ENCODE measurements around the gene ARNT2.

Gene ARNT2

DNA sequence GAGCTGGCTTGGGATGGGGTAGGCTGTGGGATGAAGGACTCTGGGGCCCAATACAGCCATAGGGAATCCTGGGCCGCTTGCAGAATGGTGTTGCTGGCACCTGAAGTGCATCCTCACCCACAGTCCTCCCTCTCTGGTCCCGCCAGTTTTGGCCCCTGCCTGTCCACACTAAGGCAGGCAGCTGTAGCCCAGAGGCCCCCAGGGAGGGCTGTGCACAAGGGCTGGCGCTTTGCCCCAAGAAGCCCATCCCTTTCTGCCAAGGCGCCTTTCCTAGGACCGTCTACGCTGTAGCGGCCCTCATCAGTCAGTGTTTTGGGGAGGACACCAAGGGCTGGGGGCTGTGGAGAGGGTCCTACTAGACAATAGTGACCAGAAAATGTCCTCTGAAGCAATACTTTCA is 174.7 kb downstream of the ARNT2 start:
- DNase-seq, result no peak

DNA sequence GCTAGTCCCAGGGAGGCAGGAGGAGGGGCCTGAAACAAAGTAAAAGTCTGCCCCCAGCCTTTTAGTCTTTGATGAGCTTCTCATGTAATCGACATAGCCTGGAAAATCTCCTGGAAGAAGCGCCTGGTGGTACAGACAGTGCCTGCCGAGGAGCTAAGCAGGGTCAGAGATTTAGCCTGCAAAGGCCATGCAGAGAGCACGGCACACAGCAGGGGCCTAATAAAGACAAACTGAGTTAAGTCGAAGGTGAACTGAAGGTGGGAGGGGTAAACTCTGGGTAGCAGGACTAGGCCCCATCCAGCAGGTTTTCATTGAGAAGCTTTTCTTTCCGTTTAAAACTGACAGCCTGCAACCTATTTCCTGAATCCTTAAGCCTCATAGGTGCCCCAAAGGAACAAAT is 175.4 kb downstream of the ARNT2 start:
- DNase-seq, result no peak

DNA sequence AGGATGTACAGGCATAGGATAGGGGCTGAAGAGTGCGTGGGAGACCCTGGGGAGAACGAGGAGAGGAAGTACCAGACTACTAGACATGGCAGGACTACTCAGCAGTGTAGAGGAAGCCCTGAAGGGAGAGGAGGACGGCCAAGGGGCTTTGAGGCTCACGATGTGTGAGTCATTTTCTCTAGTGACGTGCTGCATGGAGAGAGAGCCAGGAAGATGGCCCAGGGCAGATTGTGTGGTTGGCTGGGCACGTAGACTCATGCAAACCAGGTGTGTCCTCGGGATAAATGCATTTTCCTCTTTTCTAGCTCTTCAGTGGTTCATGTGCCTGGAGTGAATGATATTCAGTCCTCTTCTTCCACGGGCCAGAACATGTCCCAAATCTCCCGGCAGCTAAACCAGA is 175.9 kb downstream of the ARNT2 start:
- DNase-seq, result peak; percentile 53

DNA sequence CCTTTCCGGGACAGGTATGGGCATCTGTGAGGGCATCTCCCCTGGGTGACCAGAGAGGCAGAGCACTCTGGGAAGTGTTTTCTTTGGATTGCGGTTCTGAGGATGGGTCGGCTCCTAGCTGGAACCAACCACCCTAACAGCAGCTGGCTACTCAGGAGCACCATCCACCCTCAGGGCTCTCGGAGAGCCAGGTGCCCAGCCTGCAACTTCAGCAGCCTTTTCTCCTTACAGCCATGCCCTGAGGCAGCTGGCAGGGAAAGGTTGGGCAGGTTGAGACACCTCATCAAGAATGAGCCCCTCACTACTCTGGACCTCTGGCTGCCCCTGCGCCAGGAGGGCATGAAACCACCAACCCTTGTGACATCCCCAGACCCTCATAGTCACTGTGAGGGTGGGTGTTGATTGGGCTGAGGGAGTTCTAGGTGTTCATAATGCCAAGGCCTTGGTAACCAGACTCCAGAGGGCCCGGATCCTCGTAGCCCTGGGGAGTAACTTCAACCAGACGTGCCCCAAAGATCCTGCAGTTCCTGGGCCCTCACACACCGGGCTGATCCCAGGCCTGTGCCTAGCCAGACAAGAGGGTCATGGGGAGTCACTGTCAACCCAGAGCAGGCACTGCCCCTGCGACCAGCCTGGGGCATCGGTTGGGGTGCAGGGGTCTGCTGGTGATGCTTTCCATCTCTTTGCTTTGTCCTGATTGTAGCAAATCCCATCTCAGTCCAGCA is 176.5 kb downstream of the ARNT2 start:
- DNase-seq, result no peak

DNA sequence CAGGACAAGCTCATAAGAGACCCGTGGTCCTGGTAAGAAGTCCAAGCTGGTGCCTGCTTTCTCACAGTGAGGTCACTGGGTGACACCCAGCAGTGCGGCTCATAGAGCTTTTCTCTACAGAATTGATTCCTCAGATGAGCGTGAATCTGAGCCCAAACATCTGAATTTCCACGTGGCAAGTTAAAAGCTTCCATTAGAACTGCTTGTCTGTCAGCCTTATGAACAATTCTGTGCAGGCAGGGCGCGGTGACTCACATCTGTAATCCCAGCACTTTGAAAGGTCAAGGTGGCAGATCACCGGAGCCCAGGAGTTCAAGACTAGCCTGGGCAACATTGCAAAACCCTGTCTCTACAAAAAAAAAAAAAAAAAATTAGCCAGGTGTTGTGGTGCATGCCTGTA is 177.8 kb downstream of the ARNT2 start:
- no peak for DNase-seq

DNA sequence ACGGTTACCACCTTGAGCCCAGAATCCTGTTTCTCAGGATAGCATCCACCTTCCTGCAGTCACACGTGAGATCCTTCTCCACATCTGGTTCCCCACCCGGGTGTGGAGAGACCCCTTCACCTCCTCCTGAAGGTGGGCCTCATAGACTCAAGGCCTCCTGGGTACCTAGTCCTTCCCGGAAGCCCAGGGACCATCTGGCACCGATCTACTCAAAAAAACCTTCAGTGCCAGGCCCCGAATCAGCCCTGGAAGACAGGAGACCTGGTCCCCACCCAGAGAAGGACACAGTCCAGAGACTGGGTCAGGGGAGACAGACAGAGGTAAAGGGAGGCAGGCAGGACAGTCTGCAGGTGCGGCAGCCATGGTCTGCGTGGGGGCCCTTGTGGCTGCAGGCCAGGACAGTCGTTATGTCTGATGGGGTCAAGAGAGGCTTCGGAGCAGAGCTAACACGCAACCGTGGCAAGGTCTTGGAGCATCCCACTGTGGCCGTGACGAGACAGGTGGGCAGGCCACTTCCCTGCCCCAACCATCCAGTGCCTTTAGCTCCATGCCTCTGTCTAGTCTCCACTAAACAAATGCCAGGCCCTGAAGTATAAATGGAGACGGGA is 178.7 kb downstream of the ARNT2 start:
- DNase-seq, result no peak

DNA sequence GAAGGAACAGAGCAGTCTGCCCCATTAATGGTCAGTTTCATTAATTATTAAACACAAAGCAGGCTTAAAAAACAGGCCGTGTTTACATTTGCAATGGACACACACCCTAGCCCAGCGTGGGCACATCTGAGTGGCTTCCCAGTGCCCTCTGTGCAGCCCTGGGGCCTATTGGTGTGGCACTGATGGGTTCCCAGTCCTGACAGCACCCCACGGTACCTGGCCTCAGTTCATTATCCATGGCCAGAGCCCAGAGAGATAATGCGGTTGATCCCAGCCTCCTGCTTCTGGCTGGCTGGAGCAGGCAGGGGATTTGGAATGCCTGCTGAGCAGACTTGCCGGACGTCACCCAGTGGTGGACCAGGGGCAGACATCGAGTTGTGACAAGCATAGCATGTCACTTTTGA is 180.4 kb downstream of the ARNT2 start:
- no peak for DNase-seq

DNA sequence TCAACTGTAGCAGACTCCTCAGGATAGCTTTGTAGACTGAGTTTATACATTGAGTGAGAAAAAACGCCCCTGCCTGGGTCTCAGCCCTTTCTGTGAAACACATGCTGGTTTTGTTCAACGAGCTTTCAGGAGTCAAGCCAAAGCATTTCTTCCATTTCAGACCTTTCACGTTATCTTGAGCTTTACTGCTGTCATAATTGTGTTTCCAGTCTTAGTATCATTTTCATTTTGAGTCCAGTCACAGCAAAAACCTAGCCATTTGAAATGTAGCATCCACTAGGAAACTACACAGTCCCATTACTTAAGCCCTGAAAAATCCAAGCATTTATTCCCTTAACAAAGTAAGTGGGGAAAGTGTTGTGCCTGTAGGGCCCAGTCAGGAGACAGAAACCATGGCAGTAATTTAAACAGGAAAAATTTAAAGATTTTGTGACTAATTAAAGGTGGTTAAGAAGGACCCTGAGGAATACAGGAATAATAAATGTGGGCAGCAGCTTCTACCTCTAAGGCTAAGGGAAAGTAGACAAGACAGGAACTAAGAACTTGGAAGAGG is 180.9 kb downstream of the ARNT2 start:
- DNase-seq, result no peak

DNA sequence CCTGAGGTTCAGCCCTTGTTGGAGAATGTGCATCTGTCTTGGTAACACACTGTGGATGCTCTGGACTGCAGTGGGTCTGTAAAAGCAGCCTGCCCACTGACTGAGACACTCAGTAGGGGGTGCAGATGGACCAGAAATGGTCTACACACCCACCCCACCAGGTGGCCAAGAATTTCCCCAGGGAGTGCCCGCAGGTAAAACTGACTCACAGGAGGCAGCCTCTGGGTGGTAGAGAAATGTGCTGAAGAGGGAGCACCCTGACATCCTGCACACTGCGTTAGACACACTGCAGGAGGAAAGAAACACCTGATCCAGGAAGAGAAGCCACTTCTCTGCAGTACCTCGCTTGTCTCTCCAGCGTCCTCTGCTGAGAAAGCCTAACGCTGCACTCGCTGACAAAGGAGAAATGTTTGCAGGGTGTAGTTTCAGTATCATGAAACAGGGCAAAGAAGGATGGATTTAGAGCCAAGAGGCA is 181.4 kb downstream of the ARNT2 start:
- no peak for DNase-seq

DNA sequence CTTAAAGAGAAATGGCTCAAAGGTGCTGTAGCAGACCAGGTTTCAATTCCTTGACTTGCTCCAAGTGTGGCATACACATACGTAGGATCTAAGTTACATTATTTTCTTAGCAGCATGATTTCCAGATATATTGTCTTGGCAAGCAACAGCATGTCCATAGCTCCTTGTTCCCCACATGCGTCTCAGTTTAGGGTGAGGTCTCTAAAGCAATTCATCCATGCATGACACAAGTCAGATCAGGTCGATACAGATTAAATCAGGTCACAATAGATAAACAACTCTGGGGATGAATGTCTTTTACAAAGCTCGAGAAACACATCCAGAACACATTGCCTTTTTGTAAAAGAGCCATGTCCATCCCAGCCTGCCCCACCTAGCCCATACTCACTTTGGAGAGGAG is 182.0 kb downstream of the ARNT2 start:
- DNase-seq, result no peak

DNA sequence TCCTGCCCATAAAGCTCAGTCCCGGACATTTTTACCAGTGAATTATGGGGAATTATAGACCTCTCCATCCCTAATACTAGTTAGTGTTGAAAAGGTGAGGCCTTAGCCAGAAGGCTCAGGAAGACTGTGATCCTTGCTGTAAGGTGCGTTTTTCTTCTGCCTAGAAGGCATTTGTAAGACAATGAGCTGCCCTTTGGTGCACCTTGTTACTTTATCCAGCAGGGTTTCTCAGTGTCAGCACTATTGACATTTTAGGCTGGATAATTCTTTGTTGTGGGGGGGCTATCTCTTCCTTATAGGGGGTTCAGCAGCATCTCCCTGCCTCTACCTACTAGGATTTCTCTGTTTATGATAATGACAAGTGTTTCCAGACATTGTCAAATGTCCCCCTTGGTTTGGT is 182.8 kb downstream of the ARNT2 start:
- no peak for DNase-seq

DNA sequence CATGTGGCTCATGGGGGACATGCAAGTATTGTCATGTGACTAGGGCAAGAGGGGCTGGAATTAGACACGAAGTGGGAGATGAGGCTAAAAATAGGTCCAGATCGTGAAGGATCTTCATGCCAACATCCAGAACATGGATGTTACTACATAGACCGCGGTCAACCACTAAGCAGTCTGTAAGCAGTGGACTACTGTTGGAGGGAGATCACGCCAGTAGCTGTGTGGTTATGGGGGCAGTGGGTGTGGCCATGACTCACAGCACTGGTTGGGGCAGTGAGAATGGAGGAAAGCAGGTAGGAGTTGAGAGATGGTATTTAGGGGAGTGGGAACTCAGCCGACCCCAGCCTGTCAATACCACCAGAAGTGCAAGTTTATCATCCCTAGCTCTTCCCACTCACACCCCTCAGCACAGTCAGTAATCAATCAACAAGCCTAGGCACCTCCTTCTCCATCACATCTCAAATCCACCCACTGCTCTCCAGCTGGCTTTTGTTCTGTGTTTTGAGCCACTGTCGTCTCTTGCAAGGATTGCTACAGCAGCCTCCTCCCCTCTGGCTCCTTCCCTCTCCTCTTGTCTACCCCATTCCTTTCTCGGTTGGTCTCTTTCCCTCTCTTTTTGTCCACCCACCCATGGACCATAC is 183.8 kb downstream of the ARNT2 start:
- peak; percentile 28 for DNase-seq

DNA sequence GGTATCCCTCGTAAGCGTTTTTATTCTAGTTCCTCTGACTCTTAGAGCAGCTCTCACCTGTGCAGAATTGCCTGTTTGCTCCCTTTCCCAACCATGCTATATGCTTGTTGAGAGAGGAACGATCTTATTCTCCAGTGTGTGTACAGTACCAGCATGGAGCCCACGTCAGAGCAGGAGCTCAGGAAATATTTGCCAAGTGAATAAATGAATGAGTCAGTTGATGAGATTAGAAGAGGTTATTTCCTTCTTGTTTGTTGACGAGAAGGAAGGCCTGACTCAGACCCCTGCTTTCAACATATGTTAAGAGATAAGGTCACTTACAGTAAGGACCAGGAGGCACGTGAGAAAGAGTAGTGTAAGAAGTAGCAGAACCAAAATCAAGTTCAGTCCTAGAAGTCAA is 184.6 kb downstream of the ARNT2 start:
- DNase-seq, result peak; percentile 80

DNA sequence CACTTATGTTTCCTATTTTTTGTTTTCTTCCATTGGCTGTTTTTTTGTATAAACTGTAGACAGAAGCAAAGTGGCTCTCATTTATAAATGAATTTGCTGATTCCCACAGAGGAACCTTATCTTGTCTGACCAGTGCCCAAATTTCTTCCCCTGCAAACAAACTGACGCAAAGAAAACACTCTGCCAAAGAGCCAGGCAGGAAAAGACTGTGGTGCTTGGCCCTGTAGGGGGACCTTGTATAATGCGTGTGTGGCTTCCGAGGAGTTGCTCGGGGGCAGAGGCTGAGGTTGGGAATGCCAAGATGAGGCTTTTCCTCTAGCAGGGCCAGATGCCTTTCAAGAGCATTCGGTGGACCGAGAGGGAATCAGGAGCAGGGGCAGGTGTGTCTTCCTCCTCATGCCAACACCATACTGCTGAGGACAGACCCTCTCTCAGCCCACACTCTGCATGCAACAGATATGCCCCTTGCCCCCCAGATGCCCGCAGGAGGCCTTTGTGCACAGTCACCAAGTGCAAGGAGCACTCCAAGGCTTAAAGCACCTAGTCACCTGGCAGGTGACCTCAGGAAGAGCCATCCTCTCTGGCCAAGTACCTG is 186.7 kb downstream of the ARNT2 start:
- DNase-seq, result no peak

DNA sequence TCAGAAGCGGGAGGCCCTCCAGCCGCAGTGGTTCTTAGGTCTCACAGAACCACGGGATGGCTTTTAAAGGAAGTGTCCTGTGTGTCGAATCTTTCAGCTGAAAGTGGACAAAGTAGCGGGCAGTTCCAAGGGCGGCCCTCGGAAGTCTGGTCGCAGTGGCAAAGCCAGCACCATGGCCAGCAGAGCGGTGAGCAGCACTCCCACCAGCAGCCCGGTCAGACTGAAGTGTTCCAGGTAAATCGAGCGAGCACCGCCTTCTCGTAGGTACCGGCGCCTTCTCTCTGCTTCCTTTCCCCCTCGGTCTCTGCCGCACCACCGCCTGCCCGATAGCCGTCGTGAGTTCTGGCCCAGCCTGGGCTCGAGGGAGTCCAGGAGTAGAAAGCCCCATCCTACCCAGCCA is 187.3 kb downstream of the ARNT2 start:
- no peak for DNase-seq

DNA sequence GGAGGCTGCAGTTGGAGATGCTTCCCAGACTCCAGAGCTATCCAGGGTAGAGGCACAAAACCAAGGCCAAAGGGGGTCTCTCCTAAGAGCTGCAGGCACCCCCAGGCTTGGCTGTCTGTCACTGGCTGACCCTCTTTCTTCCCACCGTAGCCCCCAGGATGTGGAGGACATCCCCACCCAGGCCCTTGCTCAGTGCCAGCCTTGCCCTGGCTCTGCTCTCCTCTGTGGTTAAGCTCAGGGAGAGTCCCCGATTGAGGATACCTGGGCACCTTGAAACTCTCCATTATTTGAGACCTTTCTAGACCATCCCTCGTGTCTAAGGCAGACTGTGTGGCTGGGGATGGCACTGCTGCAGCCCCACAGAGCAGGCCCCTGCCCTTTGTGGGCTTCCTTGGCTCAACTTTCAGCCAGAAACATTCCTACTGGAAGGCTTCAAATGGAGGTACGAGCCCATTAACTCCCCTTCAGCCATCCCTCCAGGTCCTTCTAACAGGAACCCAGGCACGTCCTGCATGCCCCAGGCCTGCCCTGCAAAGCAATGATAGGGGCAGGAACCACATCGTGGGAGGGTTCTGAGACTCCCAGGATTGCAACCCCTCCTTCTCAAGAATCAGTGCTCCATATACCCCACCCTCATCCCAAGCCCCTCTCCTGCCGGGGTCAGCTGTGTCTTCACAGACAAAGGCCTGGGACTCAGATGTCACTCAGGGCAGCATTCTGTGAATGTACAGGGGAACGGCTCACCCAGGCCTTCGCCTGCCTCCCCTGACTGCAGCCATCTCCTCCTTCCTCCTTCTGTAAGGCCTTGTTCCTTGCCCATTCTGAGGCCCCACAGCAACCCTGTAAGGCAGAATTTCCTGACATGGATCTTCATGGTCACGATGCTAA is 188.0 kb downstream of the ARNT2 start:
- DNase-seq, result no peak

DNA sequence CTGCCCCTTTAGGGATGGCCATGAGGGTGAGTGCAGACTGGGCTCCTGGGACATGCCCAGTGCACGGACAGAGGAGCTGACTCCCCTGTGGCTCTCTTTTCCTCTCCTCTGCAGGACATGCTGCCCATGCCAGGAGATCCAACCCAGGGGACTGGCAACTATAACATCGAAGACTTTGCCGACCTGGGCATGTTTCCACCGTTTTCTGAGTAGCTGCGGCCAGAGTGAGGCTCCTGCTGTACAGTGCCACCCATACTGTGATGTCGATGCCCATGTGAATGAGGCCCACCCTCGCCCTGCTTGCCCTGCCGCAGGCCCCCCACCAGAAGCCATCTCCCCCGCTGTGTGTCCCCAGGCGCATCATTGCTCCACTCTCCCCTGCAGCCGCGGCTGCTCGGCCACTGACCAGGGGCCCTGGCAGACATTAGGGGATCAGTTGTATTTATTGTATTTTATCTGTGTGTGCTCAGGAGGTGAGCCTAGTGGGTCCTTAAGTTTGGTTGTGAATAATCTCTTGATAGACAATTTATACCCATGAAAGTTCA is 189.4 kb downstream of the ARNT2 start:
- DNase-seq, result no peak

DNA sequence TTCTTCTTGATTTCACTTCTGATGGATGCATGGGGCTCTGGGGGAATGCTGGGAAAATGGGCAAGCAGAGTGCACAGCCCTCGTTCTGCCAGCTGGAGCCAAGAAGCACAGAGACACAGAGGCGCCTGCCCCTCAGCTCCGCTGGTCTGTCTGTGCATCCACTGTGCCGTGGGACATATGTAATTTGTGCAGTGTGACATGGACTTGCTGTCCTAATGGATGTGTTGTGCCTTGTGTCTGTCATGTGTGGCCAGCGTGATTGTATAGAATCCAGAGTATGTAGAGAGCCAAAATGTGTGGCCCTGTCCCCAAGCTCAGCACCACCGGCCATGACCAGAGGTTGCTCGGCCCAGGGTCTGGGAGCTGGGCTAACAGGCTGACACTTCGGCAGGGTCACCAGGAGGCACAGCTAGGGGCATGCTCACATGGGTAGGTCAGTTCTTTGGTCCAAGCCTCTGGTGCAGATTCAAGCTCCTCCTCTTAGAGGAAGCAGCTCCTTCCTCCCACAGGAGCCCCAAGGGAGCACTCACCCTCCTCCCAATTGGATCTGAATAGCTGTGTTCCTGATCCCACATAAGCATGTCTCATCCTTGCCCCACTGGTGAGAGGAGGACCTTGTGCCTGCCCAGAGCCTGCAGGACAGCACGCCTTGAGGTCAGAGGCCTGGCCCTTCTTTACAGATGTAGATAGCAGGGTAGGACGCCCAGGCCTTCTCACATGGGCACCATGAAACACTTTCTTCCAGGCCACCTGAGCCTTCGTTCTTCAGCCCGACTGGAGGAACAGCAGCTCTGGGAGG is 190.1 kb downstream of the ARNT2 start:
- no peak for DNase-seq

DNA sequence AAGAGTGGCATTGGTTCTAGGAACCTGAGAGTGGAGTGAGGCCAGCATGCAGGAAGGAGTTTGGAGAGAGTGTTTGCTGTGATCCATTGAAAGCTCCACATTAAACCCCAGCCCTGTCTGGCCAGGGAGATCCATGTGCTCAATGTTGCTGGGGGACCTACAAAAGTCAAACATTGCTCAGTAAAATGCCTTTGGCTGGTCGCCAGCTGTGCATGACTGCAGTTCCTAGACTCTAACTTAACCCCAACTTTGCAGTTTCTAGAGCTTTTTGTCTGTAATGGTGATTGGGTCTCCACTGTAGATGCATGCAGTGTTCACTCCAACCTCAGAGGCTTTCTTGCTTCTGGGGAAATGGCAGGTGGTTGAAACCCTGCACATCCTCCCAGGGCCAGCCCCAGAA is 191.2 kb downstream of the ARNT2 start:
- no peak for DNase-seq

DNA sequence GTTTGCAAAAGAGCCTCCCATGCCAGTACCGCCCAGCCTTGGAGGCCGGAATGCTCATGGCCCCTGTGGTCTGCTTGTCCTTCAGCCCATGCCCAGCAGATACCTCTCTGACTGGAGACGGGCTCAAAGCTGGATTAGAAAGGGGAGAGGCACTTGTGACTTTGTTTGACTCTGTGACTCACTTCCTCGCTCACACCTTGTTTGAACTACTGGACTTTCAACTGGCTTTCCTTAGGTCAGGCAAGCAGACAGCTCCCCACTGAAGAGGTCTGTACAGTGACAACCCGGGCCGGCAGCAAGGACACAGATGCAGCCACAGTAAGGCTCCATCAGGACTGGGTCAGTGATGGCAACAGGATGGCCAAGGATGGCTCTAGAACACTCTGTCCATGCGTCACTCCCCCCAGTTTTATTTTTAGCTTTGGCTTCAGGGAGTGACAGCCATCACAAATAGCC is 192.4 kb downstream of the ARNT2 start:
- no peak for DNase-seq

DNA sequence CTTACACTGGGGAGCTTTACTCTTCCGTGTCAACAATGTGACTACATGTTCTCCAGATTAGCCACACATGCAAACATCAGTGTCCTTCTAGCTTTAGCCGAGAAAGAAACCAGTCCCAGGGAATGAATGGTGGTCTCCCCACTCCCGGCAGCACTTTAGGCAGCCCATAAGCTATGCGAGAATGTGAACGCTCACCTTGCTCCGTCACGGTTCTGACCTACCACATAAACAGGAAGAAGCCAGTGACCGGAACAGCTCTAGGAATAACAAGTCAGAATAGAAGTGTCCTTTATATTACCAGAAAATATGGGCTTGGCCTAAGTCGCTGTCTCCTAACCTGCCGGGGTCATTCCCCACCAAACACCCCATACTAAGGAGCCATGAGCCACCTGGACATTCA is 192.9 kb downstream of the ARNT2 start:
- DNase-seq, result no peak
